HG03139 (cell line): Measurements from ENCODE around the gene DPP7.
"Not testable (repeated sequence)": the region's sequence is repeated elsewhere in the genome, so short reads cannot be mapped to it uniquely, and the experiment has no call there.

ENCODE experiments used
- ATAC-seq: cut with Tn5 transposase; IDR thresholded peaks from one replicate; pipeline ENCODE4 v1.9.1; 2021; ENCODE audit not compliant: unreplicated experiment

The DPP7 gene

DNA sequence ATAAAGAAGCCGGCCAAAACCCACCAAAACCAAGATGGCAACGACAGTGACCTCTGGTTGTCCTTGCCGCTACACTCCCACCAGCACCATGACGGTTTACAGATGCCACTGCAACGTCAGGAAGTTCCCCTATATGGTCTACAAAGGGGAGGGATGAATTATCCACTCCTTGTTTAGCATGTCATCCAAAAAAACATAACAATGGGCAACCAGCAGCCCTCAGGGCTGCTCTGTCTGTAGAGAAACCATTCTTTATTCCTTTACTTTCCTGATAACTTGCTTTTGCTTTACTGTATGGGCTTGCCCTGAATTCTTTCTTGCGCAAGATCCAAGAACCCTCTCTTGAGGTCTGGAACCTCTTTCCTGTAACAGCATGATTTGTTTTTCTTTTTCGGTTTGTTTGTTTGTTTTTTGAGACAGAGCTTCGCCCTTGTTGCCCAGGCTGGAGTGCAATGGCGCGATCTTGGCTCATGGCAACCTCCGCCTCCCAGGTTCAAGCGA lies 39.2 kb downstream of the DPP7 start:
- ATAC-seq = no peak

DNA sequence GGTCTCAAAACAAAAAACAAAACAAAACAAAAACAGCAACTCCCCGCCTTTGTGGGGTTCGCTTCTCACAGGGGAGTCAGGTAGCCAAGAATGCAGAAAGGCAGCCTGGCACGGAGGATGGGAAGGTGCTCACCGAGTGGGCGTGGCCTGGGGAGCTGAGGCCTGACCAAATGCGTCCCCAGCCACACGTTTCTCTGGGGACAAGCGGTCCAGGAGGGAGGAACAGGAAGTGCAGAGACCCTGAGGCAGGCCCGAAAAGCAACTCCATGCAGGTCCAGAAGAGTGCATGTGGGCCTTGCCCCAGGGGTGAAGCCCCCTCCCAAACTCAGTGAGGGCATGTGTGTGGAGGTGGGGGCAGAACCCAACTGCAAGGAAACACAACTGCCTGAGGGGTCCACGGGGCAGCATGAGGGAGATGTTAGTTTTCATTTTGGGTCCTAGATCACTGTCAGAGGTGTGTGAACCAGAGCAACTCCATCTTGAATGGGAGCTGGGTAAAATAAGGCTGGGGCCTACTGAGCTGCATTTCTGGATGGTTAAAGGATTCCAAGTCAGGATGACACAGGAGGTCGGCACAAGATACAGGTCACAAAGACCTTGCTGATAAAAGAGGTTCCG lies 39.8 kb downstream of the DPP7 start:
- no peak for ATAC-seq

DNA sequence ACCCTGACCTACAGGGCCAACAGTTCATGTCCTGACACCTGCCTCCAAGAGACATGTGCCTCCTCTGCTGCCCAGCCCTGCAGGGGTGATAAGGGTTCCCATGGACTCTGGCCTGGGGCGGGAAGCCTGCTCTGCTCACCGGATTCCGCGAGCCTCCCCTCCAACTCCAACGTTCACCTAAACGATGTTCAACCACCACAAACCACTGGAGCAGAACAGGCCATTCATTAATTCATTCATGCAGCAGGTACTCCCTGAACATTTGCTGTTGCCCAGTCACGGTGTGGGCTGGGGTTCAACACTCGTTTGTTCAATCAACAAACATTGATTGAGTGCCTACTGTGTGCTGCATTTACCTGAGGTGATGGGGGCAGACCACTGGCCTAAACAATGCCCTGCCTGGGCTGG lies 40.5 kb downstream of the DPP7 start:
- no peak for ATAC-seq

DNA sequence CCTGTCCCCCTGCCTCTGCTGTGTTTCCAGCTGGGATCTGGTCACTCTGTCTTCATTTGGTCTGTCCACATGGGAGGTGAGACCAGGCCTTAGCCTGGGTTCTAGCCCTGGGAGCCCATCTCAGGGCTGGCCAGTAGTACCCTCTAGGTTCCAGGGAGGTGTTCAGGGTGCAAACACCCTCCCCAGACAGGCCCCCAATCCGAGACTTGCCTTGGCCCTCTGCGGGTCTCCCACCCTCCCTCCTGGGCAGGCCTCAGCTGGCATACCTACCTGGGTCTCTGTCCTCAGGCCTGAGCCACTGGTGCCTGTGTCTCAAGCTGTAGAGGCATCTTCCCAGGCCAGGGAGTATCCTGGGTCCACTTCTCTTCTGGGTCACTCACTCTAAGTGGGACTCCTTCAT lies 43.3 kb downstream of the DPP7 start:
- no peak for ATAC-seq

DNA sequence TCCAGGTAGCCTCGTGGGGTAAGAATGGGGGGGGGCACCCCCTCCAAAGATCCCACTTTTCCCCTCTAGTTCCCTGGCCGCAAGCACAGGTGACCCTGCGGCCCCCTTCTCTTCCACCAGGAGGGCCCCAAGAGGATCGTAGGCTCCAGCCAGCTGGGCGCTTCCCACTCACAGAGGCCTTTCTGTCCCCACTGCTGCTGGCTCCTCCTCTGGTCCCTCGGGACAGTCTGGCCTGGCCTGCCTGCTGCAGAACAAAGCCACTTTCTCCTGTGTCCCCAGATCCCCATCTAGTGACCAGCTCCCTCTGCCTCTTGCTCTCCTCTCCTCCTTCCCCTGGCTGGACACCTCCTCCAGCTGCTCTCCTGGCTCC lies 43.6 kb downstream of the DPP7 start:
- peak; percentile 2 for ATAC-seq

DNA sequence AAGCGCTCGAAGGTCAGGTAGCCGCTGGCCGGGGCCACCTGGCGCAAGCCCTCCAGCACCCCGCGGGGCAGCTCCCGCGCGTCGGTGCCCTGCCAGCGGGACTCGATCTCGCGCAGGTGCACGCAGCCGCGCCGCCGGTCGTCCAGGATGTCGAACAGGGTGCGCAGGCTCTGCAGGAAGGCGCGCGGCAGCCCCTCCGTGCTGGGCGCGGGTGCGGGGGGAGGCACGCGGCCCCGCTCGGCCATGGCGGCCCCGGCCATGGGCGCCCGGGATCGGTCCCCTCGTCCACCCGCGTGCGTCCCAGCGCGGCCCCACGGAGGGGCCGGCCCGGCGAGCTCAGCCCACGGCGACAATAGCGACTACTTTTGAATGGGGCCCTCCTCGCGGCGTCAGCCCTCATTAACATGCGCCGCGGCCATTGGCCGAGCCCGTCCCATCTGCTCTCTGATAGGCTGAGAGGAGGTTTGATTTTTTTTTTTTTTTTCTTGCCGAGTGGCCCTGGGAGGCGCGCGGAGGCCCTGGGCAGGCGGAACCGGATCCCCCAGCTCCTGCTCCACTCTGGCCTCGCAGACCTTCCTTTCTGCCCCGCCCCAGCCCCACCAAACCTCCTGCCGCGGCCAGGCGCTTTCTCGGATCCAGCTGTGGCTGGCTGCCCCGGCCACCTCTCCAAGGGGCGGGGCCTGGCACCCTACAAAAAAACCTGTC lies 44.2 kb downstream of the DPP7 start, which contains the start of gene SAPCD2:
Gene SAPCD2, minus strand, starts transcription at position 357 of the 705 bp plus-strand sequence. Its CDS starts 97 bp downstream, at position 260.
- peak; percentile 62 for ATAC-seq

DNA sequence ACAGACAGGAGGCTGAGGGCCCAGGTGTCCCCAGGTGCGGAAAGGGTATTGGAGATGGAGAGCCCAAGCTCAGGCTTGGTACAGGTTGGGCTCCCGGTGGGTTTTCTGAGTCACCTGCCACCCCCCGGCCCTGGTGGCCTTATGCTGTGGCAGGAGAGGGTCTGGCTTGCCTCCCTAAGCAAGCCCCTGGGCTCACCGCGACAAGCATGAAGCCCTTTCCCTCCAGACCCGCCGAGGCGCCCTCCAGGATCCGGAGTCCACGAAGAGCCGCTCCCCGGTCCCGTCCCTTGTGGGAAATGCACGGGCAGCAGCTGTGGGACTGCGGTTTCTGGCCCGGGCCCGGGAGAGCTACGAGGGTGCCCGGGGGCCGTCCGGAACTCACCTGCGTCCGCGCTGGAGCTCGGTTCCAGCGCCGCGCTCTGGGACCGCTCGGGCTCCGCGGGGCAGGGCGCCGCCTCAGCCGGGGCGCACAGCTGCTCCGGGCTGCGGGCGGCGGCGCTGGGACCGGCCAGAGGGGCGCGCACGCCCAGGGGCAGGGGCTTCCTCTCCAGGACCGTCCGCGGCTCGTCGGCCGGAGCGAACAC lies 44.9 kb downstream of the DPP7 start:
- no peak for ATAC-seq

DNA sequence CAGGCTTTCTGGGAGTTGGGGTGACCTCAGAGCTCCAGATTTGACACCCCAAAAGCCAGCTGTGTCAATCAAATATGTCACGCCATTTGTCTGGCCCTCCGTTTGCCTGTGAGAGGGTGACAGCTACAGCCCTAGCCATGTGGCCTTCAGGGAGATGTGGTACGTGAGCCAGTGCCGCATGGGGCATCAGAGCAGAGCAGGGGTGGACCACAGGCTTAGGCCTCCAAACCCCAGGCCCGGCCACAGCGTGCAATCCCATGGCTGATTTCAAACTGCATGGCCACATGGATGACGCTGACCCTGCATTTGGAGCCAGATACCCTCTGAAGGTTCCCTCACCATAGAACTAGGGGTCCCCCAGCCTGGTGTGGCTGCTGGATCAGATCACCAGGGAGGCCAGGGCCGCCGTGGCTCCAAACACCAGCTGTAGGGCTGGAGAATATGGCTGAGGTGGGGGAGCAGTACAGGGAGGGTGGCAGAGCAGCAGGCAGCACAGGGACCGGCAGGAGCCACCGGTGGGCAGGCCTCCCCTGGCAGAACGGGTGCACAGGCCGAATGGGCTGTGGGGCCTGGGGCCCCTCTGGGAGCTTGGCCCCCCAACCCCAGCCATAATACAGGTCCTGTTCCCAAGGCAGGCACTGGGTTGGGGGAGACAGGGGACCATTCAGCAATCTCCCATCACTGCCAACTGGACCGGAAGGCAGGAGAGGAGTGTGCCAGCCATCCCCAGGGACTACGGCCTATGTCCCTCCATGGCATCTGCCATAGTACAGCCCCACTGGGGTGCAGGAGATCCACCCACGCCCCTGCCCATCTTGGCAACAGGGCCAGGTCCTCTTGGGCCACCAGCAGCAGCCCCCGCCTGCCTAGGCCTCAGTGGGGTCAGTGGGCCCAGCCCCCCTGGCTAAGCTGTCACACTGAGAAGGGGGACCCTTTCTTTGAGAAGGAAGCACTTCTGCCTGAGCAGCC lies 45.7 kb downstream of the DPP7 start:
- no peak for ATAC-seq

DNA sequence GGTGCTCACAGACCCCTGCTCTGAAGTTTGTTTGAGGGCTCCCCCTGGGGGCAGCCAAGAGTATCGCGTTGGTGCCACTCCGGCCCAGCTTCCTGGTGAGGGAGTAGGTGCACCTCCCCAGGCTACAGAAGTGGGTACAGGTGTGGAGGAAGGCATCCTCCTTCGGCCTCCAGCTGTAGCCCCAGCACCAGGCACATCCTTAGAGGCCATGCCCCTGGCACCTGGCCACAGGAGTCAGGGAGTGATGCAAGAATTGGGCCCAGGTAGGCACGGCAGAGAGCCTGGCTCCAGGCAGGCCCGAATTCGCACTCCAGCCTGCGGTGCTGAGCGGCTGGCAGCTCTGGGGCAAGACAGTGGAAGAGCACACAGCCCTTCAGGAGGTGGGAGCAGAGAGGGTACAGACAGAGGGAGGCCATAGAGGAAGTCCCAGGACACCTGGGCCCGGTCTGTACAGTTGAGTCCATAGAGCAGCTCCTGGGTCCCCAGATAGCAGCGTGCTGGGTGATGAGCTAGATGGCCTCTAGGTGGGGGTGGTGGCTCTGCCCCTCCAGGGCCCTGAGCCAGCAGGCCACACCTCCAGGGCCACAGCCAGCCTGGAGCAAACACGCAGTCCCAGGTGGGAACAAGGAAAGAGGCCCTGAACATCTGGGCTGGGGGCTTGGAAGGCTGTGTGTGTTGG lies 46.5 kb downstream of the DPP7 start:
- no peak for ATAC-seq

DNA sequence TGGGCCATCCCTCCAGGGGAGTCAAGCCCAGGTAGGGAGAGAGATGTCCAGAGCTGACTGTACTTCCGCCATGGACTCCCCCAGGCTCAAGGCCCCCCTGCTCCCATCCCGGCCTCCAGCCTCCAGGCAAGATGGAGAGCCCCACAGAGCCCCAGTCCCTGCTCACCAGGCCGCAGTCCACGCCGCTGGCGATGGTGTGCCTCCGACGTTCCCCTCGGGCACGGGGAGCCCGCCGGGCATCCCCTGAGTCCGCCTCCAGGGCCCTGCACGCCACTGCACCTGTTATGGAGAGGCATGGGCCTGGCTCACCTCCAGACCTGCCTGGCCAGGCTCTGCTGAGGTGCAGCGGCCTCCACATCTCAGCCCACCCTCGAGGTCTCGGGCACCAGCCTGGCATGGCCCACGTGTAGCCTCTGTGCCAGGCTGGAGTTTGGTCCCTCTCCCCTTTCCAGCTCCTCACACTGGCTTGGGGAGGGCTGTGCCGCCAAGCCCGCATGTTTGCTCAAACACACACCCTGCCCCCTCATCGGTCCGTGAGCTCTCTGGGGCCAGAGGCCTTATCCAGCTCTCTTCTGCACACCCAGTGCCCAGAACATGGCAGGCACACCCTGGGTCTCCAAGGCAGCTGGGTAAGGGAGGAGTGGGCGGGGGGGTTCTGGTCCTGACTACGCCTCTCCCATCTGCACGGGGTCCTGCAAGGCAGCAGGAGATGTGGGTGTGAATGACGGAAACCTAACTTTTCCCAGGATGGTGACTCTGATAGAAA lies 48.3 kb downstream of the DPP7 start:
- no peak for ATAC-seq

DNA sequence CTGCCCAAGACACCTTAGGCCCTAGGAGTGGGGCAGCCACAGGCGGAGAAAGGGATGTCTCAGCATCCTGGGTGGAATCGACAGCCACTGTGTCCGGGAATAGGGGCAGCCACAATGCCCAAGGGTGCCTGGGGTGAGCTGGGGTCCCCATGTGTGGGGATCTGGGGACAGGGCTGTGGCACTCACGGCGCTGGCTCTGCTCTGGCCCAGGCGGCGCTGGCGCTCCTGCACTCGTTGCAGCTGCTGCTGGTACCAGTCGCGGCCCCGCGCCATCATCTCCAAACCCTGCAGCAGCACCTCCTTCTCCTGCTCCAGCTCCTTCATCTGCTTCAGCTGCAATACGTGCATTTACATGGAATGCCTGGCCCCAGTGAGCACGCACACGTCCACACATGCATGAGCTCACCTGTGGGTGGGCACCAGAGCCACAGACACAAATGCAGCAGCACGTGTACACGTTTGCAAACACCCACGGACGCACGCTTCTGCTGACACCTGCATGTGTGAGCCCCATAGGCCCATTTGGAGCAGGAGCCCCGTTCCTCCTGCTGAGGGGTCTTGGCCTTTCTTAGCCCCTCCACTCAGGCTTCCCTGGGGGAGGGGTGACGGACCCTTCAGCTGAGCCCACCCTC lies 49.1 kb downstream of the DPP7 start:
- ATAC-seq = no peak

DNA sequence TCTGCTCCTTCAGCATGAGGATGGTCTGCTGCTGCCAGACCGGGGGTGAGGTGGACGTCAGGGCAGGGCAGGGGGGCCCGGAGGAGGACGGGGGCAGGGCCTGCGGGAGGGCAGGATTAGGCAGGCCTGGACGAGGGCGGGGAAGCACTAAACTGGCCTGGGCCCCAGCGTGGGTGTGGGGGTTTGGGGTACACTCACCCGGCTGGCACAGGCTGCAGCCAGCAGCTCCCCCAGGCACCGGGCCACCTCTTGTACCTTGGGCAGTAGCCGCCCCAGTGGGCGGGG lies 49.7 kb downstream of the DPP7 start:
- no peak for ATAC-seq

DNA sequence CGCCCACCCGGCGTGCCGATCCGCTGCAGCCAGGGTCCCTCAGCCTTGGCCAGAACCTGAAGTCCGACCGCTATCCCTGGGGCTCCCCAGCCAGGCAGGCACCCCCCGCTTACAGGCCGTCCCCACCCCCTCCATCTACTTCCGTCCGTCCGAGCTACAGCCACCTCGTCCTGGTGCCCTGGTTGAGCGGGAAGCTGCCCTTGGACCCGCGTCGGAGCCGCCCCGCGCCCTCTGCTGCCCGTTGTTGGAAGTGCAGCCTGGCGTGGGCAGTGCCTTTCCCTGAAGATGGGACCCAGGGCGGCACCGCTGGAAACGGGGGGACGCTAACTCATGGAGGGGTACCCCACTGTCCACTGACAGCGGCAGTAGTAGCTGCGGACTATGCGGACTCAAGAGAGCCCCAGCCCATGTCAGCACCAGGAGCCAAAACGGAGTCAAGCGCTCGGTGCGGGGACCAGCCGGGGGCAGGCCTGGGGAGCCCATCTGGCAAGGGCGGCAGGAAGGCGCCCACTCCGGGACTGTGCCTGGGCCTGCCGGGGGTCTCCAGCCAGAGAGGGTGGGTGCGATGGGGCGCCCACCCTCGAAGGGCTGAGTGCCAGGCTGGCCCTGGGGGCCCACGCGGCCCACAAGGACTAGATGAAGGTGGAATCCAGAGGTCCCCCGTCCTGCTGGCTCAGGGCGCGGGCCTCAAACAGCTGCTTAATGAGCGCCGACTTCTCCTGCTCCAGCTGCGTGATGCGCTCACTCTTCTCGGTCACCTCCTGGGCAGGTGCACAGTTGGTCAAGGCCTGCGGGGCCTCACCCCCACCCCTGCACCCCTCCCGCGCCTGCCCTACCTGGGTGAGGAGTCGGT lies 50.3 kb downstream of the DPP7 start:
- ATAC-seq = no peak

DNA sequence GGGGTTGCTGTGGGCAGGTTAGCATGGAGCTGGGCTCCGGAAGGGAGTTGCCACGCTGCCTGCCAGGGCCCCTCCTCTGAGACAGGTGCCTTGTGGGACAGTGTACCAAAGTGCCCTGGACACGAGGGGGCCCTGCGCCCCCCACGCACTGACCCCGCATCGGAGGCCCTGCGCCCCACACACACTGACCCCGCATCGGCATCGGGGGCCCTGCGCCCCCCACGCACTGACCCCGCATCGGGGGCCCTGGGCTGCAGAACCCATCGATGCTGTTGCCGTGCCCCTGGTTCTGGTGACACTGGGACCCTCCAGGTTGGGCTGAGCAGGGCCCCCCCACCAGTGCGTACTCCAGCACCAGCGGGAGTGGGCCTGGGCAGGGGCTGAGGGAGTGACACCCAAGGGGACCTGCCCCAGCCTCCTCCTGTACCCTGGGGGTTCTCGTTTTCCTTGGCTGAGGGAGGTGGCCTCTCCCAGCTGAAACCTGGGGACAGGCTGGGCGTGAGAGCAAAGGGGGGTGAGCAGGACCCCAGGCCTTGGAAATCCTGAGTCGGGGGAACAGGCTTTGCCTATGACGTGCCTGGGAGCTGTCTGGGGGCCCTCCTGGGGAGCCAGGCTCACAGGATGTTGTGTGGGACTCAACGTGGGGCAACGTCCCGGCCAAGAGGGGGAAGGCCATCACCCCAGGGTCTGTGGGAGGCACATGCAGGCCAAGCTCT lies 51.1 kb downstream of the DPP7 start:
- no peak for ATAC-seq

DNA sequence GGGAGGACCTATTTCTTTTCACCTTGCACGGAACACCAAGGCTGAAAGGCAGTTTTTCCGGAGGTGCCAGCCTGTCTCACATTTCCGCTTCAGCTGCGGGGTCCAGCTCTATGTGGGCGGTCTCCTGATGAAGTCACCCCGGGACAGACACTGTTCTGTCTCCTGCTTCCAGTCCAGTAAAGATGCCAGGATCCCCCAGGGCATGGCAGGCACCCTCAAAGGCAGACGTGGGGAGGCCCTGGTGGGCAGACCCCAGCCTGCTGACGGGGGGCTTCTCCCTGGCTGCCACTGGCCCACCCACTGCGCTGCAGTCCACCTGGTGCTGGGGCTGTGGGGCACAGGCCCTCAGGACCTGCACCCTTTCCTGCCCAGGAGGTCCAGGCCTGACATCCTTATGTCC lies 51.7 kb downstream of the DPP7 start:
- not testable (repeated sequence) for ATAC-seq

DNA sequence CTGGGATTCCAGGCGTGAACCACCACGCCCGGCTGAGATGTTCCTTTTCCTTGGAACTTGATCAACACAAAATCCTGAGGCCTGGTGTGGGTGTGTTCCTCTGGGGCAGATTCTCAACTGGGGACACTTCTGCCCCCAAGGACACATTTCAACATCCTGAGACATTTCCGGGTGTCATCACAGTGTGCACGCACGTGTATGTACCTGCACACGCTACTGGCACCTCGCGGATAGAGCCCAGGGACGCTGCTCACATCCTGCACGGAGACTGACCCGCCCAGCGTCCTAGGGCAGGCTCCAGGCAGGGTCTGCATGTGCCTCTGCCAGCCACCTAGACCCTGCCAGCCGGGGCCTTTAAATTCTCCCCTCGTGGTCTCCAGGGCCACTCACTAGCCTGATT lies 52.1 kb downstream of the DPP7 start:
- no peak for ATAC-seq
